Measurements from ENCODE around the gene ZW10. TPM values are rescaled to one million over a fixed set of nuclear protein-coding genes. Genes with fewer than 3 reads are reported as not detected.
A peak's percentile ranks its signal among the peaks of the same experiment; 100 is the strongest.

Gene ZW10
- total and polyA plus RNA-seq, 2 of the 13 experiments (the other 11 are each of a cell fraction or from before 2014, with no cell fraction given), result 5.8 to 31.3 TPM

DNA sequence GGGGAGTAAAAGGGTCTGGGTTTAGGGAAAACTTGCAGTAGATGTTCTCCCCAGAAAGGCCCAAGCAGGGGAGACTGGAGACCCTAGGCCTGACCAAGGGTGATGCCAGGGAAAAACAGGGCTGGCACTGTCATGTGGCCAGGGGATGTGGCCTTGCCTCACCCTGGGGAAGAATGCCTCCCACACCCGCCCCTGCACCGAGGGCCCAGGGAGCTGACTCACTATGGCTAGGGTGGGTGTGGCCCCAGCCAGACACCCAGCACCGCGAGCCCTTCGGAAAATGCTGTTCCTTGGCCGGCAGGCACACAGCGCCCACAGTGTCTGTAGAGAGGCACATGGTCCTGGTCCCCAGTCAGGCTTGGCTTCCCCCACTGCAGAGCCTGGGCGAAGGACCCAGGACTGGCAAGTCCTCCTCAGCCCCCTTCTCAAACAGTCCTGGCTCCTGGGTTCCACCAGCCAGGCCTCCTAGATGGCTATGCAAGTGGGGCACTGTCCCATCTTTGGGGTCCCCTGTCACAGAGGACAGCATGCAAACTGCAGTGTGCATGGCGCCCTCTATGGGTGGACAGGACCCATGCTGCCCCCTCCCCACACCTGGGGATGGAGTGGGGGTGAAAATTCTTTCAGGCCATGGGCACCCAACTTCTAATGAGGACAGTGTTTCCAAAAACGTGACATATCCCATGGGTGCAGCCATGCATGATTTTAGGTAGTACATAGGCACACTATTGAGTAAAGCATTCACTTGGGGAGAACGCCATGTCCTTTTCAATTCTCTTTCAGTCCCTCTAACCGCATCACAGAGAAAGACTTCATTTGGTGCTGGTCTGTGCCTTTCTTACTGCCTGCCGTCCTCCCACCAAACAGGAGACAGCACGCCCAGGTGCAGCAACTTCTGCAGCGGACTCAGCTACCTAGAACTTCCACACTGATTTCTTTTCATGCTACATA lies 82.6 kb downstream of the ZW10 start (continued):
- TF ChIP-seq, protein P1, sequence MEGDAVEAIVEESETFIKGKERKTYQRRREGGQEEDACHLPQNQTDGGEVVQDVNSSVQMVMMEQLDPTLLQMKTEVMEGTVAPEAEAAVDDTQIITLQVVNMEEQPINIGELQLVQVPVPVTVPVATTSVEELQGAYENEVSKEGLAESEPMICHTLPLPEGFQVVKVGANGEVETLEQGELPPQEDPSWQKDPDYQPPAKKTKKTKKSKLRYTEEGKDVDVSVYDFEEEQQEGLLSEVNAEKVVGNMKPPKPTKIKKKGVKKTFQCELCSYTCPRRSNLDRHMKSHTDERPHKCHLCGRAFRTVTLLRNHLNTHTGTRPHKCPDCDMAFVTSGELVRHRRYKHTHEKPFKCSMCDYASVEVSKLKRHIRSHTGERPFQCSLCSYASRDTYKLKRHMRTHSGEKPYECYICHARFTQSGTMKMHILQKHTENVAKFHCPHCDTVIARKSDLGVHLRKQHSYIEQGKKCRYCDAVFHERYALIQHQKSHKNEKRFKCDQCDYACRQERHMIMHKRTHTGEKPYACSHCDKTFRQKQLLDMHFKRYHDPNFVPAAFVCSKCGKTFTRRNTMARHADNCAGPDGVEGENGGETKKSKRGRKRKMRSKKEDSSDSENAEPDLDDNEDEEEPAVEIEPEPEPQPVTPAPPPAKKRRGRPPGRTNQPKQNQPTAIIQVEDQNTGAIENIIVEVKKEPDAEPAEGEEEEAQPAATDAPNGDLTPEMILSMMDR (CRISPR knock-in tag; IDR thresholded peaks at IDR 0.05), result peak; percentile 60
- TF ChIP-seq, protein P2, sequence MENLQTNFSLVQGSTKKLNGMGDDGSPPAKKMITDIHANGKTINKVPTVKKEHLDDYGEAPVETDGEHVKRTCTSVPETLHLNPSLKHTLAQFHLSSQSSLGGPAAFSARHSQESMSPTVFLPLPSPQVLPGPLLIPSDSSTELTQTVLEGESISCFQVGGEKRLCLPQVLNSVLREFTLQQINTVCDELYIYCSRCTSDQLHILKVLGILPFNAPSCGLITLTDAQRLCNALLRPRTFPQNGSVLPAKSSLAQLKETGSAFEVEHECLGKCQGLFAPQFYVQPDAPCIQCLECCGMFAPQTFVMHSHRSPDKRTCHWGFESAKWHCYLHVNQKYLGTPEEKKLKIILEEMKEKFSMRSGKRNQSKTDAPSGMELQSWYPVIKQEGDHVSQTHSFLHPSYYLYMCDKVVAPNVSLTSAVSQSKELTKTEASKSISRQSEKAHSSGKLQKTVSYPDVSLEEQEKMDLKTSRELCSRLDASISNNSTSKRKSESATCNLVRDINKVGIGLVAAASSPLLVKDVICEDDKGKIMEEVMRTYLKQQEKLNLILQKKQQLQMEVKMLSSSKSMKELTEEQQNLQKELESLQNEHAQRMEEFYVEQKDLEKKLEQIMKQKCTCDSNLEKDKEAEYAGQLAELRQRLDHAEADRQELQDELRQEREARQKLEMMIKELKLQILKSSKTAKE (CRISPR knock-in tag; IDR thresholded peaks at IDR 0.05; ENCODE audit: borderline replicate concordance), result 0 out of 2 replicates have a peak, but pooled peaks have one; percentile 25
- 0 out of 2 replicates have a peak, but pooled peaks have one; percentile 12 for TF ChIP-seq RAD21 (CRISPR knock-in tag; IDR thresholded peaks at IDR 0.05)
- no peak for TF ChIP-seq ZNF326 (CRISPR knock-in tag; IDR thresholded peaks at IDR 0.05; ENCODE audit: borderline replicate concordance)
- TF ChIP-seq, protein P3, sequence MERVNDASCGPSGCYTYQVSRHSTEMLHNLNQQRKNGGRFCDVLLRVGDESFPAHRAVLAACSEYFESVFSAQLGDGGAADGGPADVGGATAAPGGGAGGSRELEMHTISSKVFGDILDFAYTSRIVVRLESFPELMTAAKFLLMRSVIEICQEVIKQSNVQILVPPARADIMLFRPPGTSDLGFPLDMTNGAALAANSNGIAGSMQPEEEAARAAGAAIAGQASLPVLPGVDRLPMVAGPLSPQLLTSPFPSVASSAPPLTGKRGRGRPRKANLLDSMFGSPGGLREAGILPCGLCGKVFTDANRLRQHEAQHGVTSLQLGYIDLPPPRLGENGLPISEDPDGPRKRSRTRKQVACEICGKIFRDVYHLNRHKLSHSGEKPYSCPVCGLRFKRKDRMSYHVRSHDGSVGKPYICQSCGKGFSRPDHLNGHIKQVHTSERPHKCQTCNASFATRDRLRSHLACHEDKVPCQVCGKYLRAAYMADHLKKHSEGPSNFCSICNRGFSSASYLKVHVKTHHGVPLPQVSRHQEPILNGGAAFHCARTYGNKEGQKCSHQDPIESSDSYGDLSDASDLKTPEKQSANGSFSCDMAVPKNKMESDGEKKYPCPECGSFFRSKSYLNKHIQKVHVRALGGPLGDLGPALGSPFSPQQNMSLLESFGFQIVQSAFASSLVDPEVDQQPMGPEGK (CRISPR knock-in tag; IDR thresholded peaks at IDR 0.05), result peak; percentile 63
- no peak for TF ChIP-seq THAP11 (CRISPR knock-in tag; IDR thresholded peaks at IDR 0.05)
- peak; percentile 40; the same call in 1 of the 2 replicates for TF ChIP-seq FOSL2 (CRISPR knock-in tag; IDR thresholded peaks at IDR 0.05)
- TF ChIP-seq, protein P4, sequence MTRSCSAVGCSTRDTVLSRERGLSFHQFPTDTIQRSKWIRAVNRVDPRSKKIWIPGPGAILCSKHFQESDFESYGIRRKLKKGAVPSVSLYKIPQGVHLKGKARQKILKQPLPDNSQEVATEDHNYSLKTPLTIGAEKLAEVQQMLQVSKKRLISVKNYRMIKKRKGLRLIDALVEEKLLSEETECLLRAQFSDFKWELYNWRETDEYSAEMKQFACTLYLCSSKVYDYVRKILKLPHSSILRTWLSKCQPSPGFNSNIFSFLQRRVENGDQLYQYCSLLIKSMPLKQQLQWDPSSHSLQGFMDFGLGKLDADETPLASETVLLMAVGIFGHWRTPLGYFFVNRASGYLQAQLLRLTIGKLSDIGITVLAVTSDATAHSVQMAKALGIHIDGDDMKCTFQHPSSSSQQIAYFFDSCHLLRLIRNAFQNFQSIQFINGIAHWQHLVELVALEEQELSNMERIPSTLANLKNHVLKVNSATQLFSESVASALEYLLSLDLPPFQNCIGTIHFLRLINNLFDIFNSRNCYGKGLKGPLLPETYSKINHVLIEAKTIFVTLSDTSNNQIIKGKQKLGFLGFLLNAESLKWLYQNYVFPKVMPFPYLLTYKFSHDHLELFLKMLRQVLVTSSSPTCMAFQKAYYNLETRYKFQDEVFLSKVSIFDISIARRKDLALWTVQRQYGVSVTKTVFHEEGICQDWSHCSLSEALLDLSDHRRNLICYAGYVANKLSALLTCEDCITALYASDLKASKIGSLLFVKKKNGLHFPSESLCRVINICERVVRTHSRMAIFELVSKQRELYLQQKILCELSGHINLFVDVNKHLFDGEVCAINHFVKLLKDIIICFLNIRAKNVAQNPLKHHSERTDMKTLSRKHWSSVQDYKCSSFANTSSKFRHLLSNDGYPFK (CRISPR knock-in tag; IDR thresholded peaks at IDR 0.05; ENCODE audit: borderline replicate concordance), result 0 out of 2 replicates have a peak, but pooled peaks have one; percentile 31
- no peak for TF ChIP-seq SP5 (CRISPR knock-in tag; IDR thresholded peaks at IDR 0.05; ENCODE audit: borderline replicate concordance, low read depth)
- TF ChIP-seq, protein P5, sequence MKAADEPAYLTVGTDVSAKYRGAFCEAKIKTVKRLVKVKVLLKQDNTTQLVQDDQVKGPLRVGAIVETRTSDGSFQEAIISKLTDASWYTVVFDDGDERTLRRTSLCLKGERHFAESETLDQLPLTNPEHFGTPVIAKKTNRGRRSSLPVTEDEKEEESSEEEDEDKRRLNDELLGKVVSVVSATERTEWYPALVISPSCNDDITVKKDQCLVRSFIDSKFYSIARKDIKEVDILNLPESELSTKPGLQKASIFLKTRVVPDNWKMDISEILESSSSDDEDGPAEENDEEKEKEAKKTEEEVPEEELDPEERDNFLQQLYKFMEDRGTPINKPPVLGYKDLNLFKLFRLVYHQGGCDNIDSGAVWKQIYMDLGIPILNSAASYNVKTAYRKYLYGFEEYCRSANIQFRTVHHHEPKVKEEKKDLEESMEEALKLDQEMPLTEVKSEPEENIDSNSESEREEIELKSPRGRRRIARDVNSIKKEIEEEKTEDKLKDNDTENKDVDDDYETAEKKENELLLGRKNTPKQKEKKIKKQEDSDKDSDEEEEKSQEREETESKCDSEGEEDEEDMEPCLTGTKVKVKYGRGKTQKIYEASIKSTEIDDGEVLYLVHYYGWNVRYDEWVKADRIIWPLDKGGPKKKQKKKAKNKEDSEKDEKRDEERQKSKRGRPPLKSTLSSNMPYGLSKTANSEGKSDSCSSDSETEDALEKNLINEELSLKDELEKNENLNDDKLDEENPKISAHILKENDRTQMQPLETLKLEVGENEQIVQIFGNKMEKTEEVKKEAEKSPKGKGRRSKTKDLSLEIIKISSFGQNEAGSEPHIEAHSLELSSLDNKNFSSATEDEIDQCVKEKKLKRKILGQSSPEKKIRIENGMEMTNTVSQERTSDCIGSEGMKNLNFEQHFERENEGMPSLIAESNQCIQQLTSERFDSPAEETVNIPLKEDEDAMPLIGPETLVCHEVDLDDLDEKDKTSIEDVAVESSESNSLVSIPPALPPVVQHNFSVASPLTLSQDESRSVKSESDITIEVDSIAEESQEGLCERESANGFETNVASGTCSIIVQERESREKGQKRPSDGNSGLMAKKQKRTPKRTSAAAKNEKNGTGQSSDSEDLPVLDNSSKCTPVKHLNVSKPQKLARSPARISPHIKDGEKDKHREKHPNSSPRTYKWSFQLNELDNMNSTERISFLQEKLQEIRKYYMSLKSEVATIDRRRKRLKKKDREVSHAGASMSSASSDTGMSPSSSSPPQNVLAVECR (CRISPR knock-in tag; IDR thresholded peaks at IDR 0.05; ENCODE audit: borderline replicate concordance), result 0 out of 2 replicates have a peak, but pooled peaks have one; percentile 15
- TF ChIP-seq, protein P6, sequence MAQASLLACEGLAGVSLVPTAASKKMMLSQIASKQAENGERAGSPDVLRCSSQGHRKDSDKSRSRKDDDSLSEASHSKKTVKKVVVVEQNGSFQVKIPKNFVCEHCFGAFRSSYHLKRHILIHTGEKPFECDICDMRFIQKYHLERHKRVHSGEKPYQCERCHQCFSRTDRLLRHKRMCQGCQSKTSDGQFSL (CRISPR knock-in tag; IDR thresholded peaks at IDR 0.05), result peak; percentile 75; the same call in 1 of the 2 replicates

Measured in HepG2 (cell line).